HG03378 (cell line): ENCODE results near the gene CMIP.

Experiments
- ATAC-seq: cut with Tn5 transposase; IDR thresholded peaks from one replicate; pipeline ENCODE4 v1.9.1; 2021; ENCODE audit warnings: mild to moderate bottlenecking, moderate library complexity; ENCODE audit not compliant: unreplicated experiment

The CMIP gene

DNA sequence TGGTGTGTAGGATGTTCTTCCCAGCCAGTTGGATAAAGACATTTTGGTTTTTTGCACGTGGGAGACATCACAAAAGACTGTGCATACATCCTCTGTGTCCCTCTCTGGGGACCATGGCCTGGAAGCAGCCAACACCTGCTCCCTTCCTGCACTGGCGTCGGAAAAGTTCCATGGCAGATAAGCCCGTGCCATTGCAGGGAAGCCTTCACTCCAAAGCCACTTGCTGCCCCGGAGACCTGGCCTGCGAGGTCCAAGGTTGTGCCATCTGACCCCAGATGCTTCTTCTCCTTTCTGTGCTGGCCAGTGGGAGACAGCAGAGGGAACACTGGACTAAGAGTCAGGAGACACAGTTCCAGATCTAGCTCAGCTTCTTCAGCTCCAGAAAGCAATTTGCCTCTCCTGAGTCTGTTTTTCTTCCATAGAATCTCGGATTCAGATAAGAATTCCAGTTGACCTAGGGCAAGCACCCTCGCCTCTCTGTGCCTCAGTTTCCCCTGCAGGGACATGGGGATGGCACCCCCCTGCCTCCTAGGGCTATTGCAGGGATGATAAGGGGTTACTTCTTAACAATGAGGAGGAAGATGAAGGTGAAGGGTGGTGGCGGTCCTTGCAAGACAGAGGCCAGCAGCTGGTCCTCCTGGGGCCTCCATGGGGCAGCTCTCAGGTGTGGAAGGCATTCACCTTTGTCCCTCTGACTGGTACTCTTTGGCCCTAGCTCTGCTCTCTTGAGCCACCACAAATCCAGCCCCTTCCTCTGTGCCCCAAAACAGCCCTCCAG lies 134.2 kb downstream of the CMIP start:
- ATAC-seq, result no peak

DNA sequence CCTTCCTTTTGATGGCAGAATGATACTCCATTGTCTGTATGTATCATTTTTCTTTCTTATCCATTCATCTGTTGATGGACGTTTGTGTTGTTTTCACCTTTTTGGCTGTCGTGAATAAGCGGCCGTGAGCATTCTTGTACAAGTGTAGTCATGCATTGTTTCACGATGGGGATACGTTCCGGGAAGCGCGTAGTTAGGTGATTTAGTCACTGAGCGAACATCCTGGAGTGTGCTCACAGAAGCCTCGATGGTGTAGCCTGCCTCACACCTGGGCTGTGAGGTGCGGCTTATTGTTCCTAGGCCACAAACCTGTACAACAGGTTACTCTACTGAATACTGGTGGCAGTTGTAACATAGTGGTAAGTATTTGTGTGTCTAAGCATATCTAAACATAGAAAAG lies 136.5 kb downstream of the CMIP start:
- ATAC-seq, result no peak

DNA sequence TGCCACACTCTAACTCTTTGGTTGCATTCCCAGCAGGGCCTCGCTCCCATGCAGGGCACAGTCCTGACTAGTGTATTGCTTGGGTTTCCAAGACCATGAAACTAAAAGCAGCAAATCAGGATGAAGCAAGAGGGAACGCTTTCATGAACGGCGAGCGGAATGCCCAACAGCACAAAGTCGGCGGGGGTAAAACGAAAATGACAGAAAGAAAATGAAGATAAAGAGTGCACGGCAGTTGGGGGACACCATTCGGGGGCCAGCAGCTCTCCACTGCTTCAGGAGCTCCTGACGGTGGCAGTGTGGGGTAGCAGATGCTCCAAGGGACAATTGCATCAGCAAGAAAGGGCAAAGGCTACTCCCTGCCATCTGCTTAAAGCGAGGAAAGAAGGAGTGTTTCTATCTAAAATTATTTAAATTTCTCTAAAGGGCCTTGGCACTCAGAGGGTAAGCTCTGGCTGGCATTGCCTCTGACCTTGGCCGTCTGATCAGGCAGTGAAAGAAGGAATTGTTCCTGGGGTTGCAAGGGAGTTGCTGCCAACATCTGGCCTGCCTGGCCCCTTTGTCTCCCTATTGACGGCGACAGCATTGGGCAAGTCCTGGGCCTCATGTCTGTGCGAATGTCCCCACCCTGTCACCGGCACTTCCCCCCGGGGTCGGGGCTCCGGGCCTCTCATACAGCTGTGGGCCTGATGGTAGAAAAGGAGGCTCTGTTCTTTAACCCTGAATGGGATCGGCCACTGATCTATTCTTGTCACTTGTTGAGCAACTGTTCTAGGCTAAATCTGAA lies 138.2 kb downstream of the CMIP start:
- no peak for ATAC-seq

DNA sequence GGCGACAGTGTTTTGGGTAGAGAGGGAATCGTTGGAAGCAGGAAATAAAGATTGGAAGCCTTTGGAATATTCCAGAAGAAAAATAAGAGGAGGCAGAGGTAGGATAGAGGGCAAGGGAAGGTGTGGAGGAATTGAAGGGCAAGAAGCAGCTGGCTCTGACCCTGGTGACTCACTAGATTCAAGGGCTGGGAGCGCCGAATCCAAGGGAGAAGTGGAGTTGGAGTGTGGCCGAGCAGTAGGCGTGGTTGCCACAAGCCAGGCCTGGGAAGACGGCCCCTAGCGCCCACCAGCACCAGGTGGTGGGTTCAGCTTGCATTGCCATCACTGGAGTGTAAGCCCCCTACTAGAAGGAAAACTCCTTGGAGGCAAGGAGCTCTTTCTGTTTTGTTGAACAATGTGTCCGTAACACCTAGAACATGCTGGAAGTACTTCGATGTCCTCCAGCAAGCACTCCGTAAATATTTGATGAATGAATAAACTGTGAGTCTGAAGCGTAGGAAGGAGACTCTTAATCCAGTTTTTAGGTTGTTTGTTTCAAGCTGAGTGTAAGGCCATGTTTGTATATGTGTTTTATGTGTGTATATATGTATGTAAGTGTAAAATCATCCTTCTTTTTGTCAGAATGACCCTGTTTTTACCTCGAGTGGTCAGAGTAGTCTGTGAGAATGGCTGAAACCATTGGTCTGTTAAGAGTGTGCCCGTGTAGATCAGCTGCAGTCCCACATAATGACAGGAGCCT lies 139.5 kb downstream of the CMIP start:
- no peak for ATAC-seq

DNA sequence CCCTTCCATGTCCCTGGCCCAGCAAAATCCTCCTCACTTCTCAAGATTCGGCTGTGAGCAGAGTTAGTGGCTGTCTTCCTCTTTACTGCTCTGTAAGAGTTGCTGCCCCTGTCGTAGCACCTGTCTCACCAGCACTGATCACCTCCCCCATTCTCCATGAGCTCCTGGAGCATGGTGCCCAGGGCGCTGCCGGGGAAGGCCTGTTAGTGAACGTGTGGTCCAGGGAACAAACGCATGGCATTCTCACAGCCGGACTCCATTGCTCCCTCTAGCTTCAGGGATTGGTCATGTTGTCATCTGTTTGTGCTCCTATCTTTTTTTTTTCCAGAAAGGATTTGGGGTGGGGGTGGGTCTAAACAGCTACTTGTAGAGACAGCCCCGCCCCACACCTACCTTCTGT lies 141.2 kb downstream of the CMIP start:
- ATAC-seq, result no peak

DNA sequence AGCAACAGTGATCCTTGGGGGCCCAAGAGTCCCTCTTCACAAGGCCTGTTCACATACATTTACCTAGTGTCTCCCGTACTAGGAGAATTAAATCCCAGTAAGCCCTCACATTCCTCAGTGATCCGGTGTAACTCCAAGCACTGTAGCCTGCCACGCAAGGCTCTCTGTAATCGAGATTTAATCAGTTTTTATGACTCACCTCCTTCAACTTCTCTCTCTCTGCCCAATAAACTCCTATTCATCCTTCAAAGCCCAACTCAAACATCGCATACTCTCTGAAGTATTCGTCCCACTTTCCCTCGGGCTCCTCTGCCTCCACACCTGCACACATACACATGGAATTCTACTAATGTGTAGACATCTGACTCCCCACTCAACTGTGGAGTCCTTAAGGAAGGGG lies 141.8 kb downstream of the CMIP start:
- no peak for ATAC-seq

DNA sequence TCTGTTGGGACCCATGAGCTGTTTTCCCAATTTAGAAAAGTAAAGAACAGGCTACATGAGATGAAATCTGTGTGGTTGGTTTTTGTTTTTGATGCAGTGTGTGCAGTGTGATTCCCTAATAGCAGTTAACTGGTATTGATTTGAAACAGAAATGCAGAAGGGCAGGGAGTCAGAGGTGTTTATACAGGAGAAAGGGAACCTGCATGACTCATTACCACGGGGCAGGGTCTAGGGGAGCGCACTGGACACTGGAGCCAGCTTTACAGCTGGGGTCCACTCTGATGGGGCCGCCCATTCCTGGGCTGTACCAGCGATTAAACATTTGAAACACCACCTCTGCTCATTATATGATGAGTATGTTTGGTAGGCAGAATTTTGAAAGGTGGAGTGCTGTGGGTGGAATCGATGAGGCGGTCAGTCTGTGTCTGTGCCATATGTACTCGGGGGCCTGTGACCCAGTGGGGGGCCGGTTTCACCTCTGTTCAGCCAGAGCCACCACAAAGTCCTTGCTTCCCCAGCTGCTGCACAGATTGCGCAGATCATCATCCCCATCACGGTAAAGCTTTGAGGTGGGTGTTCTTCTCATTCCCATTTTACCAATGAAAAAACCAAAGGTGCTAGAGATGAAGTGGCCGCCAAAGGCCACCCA lies 142.5 kb downstream of the CMIP start:
- no peak for ATAC-seq

DNA sequence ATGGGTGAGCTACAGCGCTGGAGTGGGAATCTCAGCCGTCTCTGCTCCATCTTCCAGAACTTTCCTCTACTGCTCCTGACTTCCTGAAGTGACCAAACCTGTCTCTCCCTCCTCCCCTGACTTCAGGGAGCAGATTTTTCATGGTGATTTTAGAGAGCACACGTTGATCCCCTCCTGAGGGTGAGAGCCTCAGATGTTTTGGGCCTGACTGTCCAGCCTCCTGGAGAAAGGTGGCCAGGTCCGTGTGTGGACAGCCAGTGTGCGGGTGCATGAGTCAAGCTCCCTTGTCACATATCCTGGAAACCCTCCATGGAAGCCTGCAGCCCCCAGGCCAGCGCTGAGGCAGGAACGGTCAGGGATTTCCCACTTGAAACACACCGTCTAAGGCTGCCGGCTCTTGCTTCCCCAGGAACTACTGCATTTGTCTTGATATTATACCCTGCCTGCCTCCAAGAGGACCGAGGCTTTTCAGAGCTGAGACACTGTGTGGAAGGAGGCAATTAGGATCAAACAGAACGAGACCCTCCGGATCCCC lies 143.1 kb downstream of the CMIP start:
- ATAC-seq, result no peak

DNA sequence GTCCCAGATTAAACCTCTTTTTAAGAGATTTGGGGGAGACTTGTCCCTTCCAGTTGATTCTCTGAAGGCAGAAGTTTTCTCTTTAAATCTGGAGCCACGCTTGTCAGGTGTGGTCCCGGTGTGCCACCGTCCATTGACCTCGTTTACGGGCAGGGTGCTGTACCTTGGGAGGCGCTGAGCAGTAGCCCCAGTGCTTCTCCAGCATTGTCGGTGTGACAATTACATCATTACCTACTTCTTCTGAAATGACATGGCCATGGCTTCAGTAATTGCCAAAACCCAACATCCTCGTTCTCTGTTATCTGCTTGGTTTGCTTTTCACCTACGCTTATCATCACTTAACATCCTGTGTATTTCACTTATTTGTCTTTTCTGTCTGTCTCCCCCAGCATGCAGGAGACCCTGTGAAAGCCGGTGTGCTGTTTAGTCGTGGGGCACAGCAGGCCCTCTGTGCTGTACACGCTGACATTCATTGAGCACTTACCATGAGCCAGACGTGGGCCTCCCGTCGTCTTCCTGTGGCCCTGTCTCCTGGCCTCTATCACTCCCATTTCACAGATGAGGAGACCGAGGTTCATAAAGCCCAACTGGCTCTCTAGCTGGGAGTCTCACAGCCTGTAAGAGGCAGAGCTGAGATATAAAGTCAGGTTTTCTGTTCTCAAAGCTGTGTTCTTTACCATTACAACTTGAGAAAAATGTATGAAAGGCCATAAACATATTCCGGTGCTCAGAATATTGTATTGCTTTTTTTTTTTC lies 143.9 kb downstream of the CMIP start:
- ATAC-seq, result no peak

DNA sequence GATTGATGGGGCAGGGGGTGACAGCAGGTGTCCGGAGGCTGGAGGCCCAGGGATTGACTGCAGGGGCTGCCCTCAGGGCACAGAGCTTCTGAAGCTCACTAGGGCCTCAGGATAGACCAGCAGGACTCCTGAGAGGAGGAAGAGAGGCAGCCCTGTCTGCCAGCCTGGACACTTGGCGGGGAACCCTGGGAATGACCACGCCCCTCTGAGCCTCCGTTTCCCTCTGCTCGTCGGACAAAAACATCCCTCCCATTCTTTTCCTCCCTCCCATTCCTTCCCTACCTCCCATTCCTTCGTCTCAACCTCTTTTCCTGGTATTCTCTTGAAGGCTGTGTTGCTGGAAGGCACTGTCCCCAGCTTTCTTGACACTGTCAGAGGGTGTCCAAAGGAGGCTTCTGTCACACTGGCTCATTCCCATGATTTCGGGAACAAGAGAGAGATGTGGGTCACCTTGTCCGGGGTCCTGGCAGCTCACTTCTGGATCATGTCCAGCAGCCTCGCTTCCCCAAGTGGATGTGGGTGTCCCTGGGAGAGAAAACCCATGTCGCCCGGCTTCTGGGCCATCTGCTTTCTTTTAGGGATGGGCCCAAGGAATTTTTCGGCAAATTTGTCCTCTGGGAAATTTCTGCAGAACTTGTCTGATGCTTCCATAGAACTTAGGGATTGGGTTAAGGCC lies 145.5 kb downstream of the CMIP start:
- ATAC-seq, result no peak

DNA sequence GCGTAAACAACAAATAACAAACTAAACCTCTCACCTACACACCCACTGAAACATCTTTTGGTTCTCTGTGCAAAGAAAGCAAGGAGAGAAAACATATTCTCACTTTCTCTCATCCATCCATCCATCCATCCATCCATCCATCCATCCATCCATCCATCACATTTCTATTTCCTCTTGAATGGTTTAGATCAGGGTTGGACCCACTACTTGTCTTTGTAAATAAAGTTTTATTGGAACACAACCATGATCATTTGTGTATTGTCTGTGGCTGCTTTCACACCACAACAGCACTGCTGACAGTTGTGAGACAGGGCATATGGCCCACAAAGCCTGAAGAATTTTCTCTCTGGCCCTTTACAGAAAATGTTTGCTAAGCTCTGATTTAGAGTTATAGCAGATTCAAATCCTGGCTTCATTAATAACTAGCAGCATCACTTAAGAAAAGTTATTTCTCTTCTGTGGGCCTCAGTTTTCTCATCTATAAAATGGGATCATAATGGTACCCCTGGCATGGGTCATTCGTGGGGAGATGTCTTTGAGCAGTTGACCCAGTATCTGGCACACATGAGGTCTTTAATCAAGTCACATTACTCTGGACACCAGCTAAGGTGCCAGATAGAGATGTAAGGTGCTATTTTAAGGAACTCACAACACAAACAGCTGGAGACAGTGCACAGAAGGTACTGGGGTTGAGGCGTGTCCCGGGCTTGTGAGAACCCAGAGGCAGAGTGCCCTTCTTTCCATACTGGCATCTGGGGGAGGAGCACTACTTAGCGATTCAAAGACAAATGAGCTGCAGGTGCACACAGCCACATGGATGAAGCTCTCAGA lies 146.3 kb downstream of the CMIP start:
- ATAC-seq, result no peak

DNA sequence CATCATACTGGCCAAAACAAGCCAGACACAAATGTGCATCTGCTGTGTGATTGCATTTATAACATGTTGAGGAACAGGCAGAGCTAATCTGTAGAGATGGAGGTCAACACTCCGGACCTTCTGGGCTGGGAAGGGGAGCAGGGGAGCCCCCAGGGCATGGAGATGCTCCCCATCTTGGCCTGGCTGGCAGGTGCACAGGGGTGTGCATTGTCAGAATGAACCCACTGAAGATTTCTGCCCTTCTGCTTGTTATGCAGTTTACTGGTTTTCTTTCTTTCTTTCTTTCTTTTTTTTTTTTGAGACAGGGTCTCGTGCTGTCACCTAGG lies 146.9 kb downstream of the CMIP start:
- ATAC-seq, result no peak

DNA sequence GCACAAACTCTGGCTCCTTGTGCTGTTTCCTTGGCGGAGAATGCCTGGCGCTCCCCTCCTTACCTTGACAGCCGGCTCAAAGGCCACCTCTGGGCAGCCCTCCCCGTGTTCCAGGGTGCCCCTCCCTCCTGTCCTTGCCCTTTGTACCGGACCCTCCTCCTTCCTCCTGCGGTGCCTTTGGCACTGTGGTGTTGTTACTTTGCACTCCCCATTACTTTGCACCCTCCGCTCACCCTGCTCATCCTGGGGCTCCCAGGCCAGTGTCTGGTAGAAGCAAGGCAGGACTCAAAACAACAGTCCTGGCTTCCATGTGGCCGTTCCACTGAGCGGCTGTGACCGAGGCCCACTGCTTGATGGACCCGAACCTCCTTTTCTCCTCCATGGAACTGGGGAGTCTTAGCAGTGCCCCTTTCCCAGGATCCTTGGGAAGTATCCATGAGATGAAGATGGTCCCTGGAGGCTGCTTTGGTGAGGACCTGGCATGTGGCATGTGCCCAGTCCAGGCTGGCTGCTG lies 147.8 kb downstream of the CMIP start:
- ATAC-seq, result no peak

DNA sequence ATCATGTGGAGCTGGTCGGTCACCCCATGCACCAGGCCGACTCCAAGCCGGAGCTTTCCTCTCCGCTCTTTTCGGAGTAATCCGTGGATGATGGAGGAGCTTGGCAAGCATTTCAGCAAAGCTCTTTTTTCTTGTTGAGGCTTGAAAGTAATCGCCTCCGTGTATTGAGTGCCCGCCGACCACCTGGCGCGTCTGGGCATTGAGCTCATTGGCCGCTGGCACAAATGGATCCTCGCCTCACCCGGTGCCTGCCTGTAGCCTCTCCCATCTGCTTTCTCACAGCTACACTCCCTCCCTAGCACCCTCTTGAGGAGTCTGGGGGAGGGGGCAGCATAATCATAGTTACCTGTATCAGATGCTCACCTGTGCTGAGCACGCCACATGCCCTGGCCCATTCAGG lies 148.9 kb downstream of the CMIP start:
- ATAC-seq, result no peak

DNA sequence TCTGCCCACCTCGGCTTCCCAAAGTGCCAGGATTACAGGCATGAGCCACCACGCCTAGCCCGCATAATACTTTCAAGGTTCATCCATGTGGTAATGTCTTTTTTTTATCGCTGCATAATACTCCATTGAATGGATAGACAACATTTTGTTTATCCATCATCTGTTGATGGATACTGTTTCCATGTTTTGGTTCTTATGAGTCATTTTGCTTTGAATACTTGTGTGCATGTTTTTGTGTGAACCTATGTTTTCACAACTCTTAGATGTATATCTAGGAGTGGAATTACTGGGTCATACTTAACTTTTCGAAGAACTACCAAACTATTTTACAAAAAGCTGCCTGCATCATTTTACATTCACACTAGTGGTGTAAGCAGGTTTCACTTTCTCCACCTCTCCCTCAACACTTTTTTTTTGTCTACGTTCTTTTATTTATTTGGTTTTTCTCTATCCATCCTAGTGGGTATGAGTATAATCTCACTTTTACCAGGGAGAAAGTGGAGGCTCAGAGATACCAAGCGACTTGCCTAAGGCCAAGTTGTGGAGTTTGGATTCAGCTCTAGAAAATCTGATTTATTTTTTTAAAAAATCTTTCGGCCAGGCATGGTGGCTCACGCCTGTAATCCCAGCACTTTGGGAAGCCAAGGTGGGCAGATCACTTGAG lies 151.2 kb downstream of the CMIP start:
- ATAC-seq, result no peak

DNA sequence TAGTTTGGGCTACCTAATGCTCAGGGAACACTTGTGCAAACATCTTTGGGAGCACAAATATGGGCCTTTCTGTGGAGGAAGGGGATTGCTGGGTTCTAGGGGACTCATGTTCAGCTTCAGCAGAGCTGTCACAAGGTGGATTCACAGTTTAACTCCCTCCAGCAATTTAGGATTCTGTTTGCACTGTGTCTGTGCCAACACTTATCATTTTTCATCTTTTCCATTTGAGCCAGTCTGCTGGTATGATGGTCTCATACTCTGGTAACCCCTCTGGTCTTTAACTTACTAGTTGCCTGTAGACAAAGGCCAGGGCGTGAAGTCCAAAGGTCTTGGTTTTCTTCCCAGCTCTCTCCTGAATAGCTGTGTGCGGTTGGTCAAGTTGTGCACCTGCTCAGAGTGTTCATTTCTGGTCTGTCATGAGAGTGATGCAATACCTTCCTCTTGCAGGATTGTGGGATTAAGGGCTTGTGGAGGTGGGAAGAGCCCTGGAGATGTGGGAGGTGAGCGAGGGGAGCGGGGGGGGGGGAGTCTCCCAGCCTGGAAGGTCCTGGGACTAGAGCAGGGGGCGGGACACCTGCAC lies 152.6 kb downstream of the CMIP start:
- ATAC-seq, result no peak

DNA sequence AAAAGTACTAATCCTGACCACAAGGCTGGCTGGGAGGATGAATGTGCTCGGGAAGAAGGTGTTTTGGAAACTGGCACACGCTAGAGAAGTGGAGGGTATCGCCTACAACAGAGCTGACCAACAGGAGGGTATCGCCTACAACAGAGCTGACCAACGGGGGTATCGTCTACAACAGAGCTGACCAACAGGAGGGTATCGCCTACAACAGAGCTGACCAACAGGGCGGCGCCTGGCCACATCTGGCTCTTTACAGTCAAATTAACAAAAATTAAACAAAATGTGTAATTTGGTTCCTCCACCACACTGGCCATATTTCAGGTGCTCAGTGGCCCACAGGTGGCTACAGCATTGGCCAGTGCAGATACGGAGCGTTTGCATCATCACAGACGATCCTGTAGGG lies 153.5 kb downstream of the CMIP start:
- ATAC-seq, result no peak
